Measurements from ENCODE around the gene RAB28. TPM values are rescaled to one million over a fixed set of nuclear protein-coding genes. Genes with fewer than 3 reads are reported as not detected.

The RAB28 gene
- polyA plus RNA-seq, 1 experiment: 9.6 TPM

GRCh38 chr4:13524504-13525243 is 40.5 kb upstream of the RAB28 start:
- no peak for DNase-seq (ENCODE audit: low read depth)
- Histone ChIP-seq H3K27me3 (ENCODE audit: control insufficient read depth, insufficient read depth, low read length) (peaks cover 60% of the 10 kb centered on the region), H3K36me3 (ENCODE audit: control insufficient read depth, insufficient read depth, low read length) (no peaks in the 10 kb centered on the region), H3K4me3 (ENCODE audit: low read depth, low read length) (no peak overlapping the region)
- TF ChIP-seq, protein P1, sequence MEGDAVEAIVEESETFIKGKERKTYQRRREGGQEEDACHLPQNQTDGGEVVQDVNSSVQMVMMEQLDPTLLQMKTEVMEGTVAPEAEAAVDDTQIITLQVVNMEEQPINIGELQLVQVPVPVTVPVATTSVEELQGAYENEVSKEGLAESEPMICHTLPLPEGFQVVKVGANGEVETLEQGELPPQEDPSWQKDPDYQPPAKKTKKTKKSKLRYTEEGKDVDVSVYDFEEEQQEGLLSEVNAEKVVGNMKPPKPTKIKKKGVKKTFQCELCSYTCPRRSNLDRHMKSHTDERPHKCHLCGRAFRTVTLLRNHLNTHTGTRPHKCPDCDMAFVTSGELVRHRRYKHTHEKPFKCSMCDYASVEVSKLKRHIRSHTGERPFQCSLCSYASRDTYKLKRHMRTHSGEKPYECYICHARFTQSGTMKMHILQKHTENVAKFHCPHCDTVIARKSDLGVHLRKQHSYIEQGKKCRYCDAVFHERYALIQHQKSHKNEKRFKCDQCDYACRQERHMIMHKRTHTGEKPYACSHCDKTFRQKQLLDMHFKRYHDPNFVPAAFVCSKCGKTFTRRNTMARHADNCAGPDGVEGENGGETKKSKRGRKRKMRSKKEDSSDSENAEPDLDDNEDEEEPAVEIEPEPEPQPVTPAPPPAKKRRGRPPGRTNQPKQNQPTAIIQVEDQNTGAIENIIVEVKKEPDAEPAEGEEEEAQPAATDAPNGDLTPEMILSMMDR (IDR thresholded peaks at IDR 0.05; ENCODE audit: insufficient read depth, low read depth, low read length): no peak
- POLR2A ChIA-PET: no interaction called here
- CTCF ChIA-PET: interaction anchor here (1.0 kb wide), 1 partner anchor 17 kb away, joined by 3 read pairs; no protein-coding TSS in a partner anchor

GRCh38 chr4:13523591-13524503 is 39.7 kb upstream of the RAB28 start:
- no peak for DNase-seq (ENCODE audit: low read depth)
- CTCF ChIA-PET: interaction anchor here (1.0 kb wide), 1 partner anchor 18 kb away, joined by 3 read pairs; no protein-coding TSS in a partner anchor

DNA sequence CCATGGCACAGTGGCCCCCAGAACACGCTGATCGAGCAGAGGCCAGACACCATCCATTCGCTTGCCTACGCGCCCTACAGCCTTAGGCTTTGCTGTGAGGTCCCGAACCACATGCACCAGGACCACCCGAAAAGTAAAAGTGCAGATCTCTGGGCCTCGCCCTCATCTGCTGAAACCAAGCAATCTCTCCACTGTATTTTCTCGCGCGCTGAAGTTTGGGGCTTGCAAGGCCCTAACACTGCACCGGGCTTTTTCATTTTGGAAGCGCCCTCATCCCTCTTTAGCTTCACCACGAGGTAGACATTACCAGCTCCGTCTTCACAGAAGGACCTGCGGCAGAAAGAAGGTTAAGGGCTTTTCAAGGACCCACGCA is 39.0 kb upstream of the RAB28 start:
- Histone ChIP-seq H3K4me3 (ENCODE audit: low read depth, low read length) (no peak overlapping the region), H3K27me3 (ENCODE audit: control insufficient read depth, insufficient read depth, low read length) (peaks cover 48% of the 10 kb centered on the region), H3K36me3 (ENCODE audit: control insufficient read depth, insufficient read depth, low read length) (no peaks in the 10 kb centered on the region)
- TF ChIP-seq, protein P1 (IDR thresholded peaks at IDR 0.05; ENCODE audit: insufficient read depth, low read depth, low read length): no peak
- no peak for DNase-seq (ENCODE audit: low read depth)
- ChIA-PET POLR2A (no interaction called here), CTCF (no interaction called here)

More at GRCh38 chr4:13523591-13524503, 39.7 kb upstream of the RAB28 start:
- TF ChIP-seq, protein P1 (IDR thresholded peaks at IDR 0.05; ENCODE audit: insufficient read depth, low read depth, low read length): no peak
- Histone ChIP-seq H3K4me3 (ENCODE audit: low read depth, low read length) (no peak overlapping the region), H3K27me3 (ENCODE audit: control insufficient read depth, insufficient read depth, low read length) (peaks cover 52% of the 10 kb centered on the region), H3K36me3 (ENCODE audit: control insufficient read depth, insufficient read depth, low read length) (no peaks in the 10 kb centered on the region)
- POLR2A ChIA-PET: no interaction called here

DNA sequence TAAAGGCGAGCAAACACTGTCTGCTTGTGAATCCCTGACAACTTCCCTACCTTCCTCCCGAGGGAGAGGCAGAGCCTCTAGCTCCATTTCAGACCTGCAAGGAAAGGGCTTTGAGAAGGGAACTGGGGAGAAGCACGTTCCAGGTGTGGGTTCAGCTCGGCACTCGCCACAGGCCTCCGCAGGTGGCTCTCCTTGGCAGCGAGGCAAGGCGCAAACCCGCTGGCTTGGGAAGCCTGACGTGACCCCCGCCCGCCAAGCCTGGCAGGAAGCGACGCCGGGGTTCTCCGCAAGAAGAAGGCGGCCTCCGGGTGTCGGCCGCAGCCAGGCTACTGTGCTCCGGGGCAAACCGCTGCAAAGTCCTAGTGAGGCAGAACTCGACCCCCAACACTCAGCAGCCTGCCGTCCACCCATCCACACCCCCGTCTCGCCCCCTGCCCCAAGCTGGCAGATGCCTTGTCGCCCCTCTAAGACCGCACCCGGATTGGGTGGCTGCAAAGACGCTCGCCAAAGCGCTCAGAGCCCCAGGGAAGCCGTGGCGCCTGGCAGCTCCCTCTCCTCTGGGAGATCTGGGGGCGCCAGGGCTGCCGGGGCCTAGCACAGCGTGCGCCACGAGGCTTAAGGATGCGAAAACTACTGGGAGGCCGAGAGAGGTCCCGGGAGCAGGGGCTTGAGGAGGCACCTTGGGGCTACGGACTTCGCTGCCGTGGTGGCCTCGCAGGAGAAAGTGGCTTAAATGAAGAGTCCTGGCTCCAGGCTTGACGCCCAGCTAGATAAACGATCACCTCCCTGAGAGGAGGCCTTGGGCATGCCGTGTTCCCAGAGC is 38.4 kb upstream of the RAB28 start:
- Histone ChIP-seq H3K27me3 (ENCODE audit: control insufficient read depth, insufficient read depth, low read length) (peaks cover 44% of the 10 kb centered on the region), H3K4me3 (ENCODE audit: low read depth, low read length) (no peak overlapping the region), H3K36me3 (ENCODE audit: control insufficient read depth, insufficient read depth, low read length) (no peaks in the 10 kb centered on the region)
- no peak for DNase-seq (ENCODE audit: low read depth)
- ChIA-PET CTCF (interaction anchor here (0.6 to 1.0 kb wide), 2 partner anchors 39 to 266 kb away, joined by 3 read pairs; no protein-coding TSS in a partner anchor), POLR2A (no interaction called here)
- TF ChIP-seq, protein P1 (IDR thresholded peaks at IDR 0.05; ENCODE audit: insufficient read depth, low read depth, low read length): no peak

Measured in BJ (cell line).